ENCODE measurements around the gene DSCAM.

DSCAM gene

GRCh38 chr21:40595806-40596205, 251.2 kb downstream of the DSCAM start:
- no peak for TF ChIP-seq SIN3A (IDR thresholded peaks at IDR 0.05; ENCODE audit: borderline replicate concordance, insufficient read depth, low read length)
- TF ChIP-seq REST (IDR thresholded peaks at IDR 0.05; ENCODE audit: insufficient read depth in 1 of 2, low read depth in 2 of 2, low read length in 2 of 2): no peak
- no peak for TF ChIP-seq TAF1 (IDR thresholded peaks at IDR 0.05; ENCODE audit: borderline replicate concordance, insufficient read depth, low read length)
- TF ChIP-seq POLR2AphosphoS5 (IDR thresholded peaks at IDR 0.05; ENCODE audit: low read depth, low read length): no peak
- TF ChIP-seq FOXP2 (optimal IDR thresholded peaks at IDR 0.05; ENCODE audit: borderline replicate concordance, extremely low read depth, extremely low read length, insufficient read depth): no peak

GRCh38 chr21:40587736-40588346, 259.1 kb downstream of the DSCAM start:
- TF ChIP-seq POLR2AphosphoS5 (IDR thresholded peaks at IDR 0.05; ENCODE audit: low read depth, low read length): no peak
- no peak for TF ChIP-seq FOXP2 (optimal IDR thresholded peaks at IDR 0.05; ENCODE audit: borderline replicate concordance, extremely low read depth, extremely low read length, insufficient read depth)
- no peak for TF ChIP-seq TAF1 (IDR thresholded peaks at IDR 0.05; ENCODE audit: borderline replicate concordance, insufficient read depth, low read length)
- TF ChIP-seq REST (IDR thresholded peaks at IDR 0.05; ENCODE audit: insufficient read depth in 1 of 2, low read depth in 2 of 2, low read length in 2 of 2): no peak
- TF ChIP-seq SIN3A (IDR thresholded peaks at IDR 0.05; ENCODE audit: borderline replicate concordance, insufficient read depth, low read length): no peak

DNA sequence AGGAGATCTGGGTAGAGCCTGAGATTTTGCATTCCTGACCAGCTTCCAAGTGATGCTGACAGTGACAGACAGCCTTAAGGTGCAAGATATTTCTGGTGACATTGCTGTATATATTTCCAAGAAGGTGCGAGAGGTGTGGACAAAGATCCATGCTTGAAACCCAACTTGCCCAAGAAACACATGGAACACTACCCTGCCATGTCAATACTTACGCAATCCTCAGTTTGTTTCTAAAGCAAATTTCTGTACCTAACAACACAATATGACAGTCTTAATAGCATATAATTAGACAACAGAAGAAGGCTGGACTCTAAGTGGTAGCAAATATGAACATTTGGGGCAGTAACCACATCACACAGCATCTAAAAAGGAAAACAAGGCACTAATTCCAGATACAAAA, 260.4 kb downstream of the DSCAM start:
- no peak for TF ChIP-seq TAF1 (IDR thresholded peaks at IDR 0.05; ENCODE audit: borderline replicate concordance, insufficient read depth, low read length)
- no peak for TF ChIP-seq FOXP2 (optimal IDR thresholded peaks at IDR 0.05; ENCODE audit: borderline replicate concordance, extremely low read depth, extremely low read length, insufficient read depth)
- no peak for TF ChIP-seq REST (IDR thresholded peaks at IDR 0.05; ENCODE audit: insufficient read depth in 1 of 2, low read depth in 2 of 2, low read length in 2 of 2)
- TF ChIP-seq SIN3A (IDR thresholded peaks at IDR 0.05; ENCODE audit: borderline replicate concordance, insufficient read depth, low read length): no peak
- no peak for TF ChIP-seq POLR2AphosphoS5 (IDR thresholded peaks at IDR 0.05; ENCODE audit: low read depth, low read length)

DNA sequence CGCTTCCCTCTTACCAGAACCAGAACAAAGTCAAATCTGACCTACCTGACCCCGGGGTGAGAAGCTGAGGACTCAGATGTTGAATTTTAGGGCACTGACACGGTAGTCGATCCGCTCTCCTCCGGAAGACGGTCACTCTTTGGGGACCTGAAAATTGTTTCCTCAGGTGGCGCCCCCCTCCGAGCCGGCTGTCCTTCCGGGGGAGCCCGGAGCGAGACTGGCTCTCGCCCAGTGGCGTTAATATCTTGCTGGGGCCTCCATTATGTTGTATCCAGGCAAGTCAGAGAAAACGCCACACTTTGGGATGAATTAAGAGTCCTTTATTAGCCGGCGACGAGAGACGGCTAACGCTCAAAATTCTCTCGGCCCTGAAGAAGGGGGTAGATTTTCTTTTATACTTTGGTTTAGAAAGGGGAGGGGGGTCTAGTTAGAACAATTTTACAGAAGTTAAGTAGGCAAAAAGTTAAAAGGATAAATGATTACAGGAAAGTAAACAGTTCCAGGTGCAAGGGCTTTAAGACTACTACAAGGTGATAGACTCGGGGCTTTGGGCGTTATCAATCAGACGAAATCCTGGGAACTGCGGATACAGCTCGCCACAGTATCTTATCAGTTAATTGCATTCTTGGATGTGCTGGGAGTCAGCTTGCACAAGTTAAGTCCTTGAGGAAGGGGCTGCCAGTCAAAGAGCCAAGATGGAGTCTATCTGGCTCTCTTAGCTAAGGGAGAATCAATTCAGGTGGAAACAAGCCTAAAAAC, 269.5 kb downstream of the DSCAM start:
- no peak for TF ChIP-seq FOXP2 (optimal IDR thresholded peaks at IDR 0.05; ENCODE audit: borderline replicate concordance, extremely low read depth, extremely low read length, insufficient read depth)
- TF ChIP-seq POLR2AphosphoS5 (IDR thresholded peaks at IDR 0.05; ENCODE audit: low read depth, low read length): no peak
- TF ChIP-seq SIN3A (IDR thresholded peaks at IDR 0.05; ENCODE audit: borderline replicate concordance, insufficient read depth, low read length): no peak
- TF ChIP-seq TAF1 (IDR thresholded peaks at IDR 0.05; ENCODE audit: borderline replicate concordance, insufficient read depth, low read length): no peak
- TF ChIP-seq REST (IDR thresholded peaks at IDR 0.05; ENCODE audit: insufficient read depth in 1 of 2, low read depth in 2 of 2, low read length in 2 of 2): no peak

Measured in PFSK-1 (cell line).